ENCODE measurements around the gene CHD6.

DNA sequence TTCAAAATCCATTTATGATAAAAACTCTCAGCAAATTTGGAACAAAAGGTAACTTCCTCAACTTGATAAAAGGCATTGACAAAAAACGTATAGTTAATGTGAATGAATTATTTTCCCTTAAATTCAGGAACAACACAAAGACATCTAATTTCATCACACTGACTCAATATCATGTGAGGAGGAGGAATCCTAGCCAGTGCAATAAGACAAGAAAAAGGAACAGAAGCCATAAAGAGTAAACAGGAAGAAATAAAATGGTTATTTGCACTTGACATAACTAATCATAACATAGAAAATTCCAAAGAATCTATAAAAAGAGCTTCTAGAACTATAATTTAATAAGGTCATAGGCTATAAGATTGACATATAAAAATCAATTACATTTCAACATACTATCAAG is 31.4 kb downstream of the CHD6 start:
- TF ChIP-seq, protein P1, sequence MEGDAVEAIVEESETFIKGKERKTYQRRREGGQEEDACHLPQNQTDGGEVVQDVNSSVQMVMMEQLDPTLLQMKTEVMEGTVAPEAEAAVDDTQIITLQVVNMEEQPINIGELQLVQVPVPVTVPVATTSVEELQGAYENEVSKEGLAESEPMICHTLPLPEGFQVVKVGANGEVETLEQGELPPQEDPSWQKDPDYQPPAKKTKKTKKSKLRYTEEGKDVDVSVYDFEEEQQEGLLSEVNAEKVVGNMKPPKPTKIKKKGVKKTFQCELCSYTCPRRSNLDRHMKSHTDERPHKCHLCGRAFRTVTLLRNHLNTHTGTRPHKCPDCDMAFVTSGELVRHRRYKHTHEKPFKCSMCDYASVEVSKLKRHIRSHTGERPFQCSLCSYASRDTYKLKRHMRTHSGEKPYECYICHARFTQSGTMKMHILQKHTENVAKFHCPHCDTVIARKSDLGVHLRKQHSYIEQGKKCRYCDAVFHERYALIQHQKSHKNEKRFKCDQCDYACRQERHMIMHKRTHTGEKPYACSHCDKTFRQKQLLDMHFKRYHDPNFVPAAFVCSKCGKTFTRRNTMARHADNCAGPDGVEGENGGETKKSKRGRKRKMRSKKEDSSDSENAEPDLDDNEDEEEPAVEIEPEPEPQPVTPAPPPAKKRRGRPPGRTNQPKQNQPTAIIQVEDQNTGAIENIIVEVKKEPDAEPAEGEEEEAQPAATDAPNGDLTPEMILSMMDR (IDR thresholded peaks at IDR 0.05), result no peak
- TF ChIP-seq POLR2A (IDR thresholded peaks at IDR 0.05; ENCODE audit: low read depth), result no peak
- TF ChIP-seq POLR2AphosphoS5 (IDR thresholded peaks at IDR 0.05), result no peak
- TF ChIP-seq EP300 (IDR thresholded peaks at IDR 0.05), result no peak

Data from esophagus muscularis mucosa (tissue), 4 donors.